NCI-H510A (cell line): ENCODE data around the gene GPC3.
"Not testable (repeated sequence)": the region's sequence is repeated elsewhere in the genome, so short reads cannot be mapped to it uniquely, and the experiment has no call there.

Experiments used
- DNase-seq: peaks from one replicate; lab custom pipeline; 2025; lab: John Stamatoyannopoulos, UW

GPC3 gene

DNA sequence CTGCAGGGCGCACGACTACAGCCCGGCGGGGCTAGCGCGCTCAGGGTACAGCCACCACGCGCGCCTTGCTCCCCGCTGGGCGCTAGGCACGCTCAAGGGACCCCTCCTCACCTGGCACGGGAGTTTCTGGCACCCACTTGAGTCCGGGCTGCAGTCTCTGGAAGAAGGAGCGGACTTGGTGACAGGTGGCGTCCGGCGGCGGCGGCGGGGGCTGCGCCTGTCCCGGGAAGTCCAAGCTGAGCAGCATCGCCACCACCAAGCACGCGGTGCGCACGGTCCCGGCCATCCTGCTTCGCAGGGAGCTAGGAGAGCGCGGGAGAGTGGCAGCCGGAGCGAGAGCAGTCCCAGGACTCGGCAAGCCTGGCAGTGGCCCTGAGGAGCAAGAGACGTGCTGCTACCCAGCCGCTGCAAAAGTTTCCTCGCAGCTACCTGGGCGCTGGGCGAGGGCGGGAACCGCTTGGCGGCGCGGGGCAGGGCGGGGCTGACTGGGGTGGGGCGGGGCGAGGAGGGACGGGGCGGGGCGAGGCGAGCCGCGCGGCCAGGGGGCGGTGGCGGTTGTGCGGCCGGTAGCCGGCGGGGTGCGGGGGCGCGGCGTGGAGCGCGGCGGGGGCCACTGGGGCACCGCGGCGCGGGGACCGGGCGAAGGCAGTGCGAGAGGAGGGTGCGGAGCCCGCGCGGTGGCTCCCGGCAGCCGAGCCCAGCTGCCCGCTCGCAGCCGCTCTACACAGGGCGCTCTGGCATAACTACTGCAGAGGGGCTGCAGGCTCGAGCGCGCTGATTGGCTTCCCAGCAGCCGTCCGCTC lies at the start of gene GPC3:
Gene GPC3, minus strand, starts transcription at position 431 of the 803 bp plus-strand sequence.
- DNase-seq = peak; percentile 42

DNA sequence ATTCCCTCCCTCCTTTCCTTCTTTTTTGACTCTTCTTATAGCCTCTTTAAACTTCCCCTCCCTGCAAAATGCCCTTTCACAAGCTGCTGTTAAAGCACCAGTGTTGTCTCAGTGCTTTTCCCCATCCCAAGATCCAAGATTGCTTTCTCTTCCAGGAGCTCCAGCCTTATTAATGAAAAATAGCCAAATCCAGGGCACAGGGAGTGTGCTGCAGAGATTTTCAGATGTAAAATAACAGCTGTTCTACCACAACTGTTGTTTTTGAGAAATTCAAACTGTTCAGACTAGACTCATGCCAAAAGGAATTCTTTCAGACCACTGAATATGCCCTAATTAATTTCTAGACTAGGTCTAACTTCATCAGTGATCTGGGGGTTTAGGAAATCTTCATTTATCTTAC lies 47.0 kb upstream of the GPC3 start:
- no peak for DNase-seq

DNA sequence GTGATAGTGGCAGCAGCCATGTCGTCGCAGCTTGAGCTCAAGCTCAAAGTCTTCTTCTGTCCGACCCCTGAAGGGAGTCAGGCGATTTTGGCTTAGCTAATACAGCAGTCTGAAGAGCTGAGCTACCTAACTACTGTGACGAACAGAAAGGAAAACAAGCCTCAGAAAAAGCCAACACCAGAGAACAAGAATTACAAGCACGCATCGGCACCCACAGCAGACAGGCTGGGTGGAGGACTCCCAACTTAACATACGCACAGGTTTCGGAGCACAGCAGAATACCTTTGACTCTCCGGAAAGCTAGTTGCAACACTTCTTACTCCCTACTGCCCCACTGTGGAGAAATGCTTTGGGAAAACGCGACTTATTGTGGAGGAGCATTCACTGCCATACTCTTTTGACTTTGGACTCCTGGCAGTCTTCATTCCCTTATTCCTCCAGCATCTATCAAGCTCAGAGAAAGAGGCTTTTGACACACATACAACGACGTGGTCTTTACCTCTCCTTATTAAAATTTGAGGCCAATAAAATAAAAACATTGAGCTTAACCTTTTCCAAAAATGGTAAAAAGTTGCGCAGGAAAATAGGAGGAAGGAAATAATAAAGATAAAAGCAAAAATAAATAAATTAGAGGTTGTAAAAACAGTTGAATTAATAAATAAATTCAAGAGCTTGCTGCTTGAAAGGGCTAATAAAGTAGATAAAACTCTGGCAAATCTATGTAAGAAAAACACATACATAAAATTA lies 41.3 kb upstream of the GPC3 start:
- peak; percentile 16 for DNase-seq

DNA sequence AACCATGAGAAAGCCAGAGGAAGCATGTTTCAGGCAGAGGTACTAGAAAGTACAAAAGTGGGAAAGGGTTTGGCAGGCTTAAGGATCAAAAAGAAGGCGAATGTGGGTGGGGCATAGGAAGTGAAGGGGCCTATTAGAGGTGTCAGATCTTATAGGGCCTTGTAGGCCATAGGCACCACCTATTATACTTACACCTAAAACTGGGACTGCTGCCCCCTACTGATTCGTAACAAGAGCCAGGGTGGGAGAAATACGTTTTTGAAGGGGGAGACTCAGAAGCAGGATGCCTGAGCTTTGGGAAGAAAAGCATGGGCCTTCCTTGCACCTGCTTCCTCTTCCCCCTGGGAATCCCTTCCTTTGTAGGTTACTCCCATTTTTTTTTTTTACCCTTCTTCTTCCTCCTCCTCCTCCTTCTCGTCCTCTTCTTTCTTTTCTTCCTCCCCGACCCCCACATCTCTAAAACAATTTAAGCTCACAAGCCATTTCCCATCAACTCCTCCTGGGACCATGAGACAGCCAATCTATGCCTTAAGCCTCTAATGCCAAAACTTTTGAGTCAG lies 40.7 kb upstream of the GPC3 start:
- DNase-seq = no peak

DNA sequence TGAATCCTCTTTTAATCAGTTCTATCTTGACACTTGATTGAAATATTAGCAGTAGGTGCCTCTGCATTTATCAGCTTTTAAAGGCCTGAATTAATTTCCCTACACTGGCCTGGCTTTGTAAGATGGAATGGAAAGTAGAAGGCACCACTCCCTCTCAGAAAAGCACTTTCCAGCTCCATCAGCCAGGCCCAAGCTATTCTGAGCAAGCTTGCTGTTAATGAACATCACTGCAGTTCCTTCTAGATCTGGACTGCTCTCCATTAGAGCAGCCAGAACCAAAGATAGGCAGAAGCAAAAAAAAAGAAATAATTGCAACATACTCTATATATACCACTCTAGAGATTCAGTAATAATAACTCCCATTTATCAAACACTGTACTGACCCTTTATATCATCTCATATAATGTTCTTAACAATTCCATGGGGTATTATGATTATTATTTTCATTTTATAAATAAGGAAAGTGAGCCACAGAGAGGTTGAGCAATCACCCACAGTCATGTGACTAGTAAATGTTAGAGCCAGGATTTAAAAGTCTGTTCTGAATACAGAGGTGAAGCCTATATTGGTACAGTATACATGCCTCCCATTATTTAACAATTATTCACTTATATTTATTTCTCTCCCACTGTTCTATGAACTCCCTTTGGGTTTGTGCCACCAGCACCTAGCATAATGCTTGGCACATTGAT lies 39.4 kb upstream of the GPC3 start:
- DNase-seq = no peak

DNA sequence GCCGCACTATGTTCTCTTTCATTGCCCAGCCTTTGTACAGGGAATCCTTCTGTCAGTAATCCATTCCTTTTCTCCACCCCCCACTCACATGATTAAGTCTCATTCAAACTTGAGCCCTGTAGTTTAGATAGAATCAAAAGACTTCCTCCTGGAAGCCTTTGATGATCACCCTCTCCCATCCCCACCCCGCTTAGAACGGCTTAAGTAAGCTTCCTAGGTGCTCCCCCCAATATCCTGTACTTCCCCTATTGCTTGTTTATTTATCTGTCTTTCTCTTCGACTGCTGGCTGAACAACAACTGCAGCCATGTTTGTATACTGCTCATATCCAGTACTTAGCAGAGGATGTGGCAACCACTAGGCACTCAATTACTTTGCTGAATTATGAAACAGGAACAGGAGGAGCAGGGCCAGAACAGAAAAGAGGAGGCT lies 38.5 kb upstream of the GPC3 start:
- no peak for DNase-seq

DNA sequence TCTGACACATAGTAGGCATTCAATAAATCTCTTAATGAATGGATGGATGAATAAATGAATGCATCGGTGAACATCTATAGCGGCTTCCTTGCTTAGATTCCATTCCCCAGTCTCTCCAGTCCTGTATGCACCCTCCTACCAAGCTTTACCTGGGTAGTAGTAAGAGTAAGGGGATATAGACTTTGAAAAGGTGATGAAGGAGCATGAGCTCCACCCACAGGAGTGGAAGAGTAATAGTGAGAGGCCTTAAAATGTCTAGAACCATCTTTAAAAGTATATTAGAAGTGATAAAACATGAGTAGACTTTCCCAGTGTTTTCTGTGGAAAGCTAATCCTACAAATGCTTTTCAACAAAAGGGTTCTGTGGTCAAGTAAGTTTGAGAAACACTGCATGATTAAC lies 35.5 kb upstream of the GPC3 start:
- peak; percentile 3 for DNase-seq

DNA sequence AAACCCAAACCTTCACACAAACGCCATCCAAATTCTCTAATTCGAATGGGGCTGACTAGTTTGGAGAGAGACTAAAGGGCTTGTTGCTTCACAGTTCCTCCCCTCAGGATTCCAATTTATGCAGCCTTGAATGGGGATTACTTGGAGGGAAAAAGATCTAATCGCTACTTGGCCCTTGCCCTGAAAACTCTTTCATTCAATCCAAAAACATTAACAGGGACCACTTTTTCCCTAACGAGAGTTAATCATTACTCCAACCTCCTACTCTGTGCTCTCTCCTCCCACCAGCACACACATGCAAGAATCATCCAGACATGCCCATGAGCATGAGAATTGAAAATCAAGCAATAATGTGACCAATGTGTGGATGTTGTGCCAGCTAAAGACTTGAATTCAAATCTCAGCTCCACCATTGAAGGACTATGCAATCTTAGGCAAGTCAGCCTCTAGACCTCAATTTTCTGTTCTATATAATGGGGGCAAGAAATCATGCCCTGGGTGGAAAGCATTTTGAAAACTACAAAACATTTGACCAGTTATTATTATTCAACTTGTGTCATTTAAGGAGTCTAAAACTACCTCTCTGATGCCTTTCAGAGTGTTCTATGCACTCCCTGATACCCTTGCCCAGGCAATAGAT lies 34.3 kb upstream of the GPC3 start:
- no peak for DNase-seq

DNA sequence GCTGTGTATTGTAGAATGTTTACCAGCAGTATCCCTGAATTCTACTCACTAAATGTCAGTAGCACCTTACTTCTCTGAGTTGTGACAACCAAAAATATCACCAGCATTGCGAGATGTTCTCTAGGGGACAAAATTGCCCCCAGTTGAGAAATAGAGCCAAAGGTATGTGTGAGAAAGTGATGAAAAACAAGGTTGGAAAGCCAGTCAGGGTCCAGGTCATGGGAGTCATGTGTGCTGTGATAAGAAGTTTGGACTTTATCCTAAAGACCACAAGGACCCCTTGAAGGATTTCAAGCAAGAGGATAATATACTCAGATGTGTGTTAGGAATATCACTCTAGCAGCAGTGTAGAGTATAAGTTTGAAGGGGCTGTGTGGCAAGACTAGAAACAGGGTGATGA lies 30.9 kb upstream of the GPC3 start:
- not testable (repeated sequence) for DNase-seq

DNA sequence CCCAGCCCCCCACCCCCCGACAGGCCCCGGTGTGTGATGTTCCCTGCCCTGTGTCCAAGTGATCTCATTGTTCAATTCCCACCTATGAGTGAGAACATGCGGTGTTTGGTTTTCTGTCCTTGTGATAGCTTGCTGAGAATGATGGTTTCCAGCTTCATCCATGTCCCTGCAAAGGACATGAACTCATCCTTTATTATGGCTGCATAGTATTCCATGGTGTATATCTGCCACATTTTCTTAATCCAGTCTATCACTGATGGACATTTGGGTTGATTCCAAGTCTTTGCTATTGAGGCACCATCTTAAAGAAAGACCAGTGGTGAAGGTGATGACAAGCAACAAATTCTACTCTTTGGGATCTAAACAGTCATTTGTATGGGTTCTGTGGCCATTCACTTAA lies 30.1 kb upstream of the GPC3 start:
- DNase-seq = not testable (repeated sequence)

DNA sequence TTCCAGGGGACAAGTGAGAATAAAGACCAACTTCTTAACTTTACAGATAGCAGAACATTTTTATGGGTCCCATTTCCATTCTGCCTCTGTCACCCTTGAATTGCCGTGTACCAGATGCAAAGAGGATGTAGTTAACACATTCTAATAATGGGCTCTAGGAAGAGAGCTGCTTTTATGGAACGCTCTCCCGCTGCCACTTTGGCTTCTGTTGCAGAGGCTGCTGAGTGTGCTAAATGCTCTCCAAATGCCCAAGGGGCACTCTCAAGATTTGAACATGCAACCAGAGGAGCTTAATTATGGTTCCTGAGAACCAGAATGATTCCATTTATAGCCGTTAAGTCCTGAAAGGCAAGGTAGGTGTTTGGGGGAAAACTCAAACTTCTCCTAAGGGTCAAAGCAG lies 28.1 kb upstream of the GPC3 start:
- no peak for DNase-seq

DNA sequence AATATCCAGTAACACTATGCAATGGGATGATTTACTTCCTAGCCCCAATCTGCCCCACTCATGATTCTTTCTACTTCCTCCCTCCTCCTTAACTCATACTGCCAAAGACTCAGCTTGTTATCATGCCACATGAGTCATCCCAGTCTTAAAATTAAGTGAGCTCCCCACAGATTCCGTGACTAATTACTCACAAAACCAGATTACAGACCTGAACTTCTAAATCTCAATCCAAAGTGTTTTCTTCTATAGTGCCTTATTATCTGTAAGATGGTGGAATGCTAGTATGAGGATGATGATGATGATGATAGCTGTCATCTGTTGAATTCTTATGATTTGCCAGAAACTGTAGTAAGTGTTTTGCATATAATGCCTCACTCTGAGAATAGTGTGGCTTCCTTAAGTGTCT lies 27.7 kb upstream of the GPC3 start:
- DNase-seq = no peak

DNA sequence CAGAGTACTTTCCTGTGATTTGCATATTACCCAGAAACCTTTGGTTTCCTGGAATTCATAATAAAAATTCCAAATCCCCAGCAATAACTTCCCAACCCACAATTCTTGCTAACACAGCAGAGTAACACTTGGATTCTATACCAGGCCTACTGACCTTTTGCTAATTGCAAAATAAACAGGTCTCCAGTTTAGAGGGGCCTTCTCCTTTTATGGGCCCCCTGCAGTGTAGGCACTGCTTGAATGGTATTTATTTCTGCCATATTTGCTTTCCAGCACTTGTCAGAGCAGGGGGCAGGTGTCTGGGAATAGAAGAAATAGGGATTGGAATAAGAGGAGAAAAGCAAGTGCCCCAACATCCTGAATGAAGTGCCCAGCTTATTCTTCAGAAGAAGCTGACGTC lies 25.3 kb upstream of the GPC3 start:
- no peak for DNase-seq

DNA sequence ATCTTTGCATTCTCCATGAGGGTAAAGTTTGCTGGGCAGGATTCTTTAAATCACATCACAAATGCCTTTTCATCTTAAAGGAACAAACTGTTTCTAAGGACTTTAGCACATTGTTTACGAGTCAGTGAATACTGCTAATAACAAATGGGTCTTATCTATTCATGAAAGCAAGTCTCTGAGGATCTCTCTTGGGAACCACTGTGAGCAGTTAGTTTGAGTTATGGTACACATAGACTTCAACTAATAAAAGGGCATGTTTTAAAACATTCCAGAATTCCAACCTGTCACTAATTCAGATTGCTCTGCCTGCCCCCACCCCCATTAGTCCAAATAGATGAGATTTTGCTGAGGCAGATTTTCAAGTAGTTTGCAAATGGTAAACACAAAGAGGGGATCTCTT lies 22.3 kb upstream of the GPC3 start:
- no peak for DNase-seq

DNA sequence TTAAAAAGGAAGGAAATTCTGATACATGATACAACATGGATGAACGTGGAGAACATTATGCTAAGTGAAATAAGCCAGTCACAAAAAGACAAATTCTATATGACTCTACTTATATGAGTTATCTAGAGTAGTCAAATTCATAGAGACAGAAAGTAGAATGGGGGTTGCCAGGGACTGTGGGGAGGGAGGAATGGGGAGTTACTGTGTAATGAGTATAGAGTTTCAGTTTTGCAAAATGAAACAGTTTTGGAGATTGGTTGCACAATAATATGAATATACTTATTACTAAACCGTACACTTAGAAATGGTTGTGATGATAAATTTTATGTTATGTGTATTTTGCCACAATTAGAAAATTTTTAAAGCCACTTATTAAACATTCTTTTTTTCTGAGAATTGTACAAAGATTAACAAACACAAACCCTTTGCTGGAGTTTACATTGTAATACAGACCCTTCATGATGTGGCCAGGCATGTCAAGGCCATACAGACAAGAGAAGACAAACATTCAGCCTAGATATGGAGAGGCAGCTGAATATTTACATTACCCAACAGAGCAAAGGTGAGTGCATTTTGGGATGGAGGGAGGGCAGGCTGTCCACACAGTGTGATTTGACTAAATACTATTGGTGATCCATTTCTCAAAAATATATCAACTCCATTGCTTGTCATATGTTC lies 21.2 kb upstream of the GPC3 start:
- peak; percentile 30 for DNase-seq

DNA sequence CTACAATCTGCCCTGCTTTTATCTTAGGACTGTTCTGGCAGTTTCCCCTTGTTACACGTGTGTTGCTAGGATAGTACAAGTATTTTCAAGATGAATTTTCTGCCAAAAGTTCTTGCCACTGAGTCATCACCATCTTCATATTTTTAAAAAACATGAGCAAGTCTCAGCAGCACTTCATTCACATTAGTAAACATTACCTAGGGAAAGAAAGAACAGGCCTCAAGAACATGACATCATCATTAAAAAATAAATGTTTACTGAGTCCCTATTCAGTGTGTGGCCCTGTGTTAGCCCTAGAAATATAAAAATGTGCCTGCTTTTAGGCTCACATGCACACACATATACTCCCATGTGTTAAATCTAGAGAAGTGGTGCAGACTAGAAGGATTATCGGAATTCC lies 18.7 kb upstream of the GPC3 start:
- no peak for DNase-seq

DNA sequence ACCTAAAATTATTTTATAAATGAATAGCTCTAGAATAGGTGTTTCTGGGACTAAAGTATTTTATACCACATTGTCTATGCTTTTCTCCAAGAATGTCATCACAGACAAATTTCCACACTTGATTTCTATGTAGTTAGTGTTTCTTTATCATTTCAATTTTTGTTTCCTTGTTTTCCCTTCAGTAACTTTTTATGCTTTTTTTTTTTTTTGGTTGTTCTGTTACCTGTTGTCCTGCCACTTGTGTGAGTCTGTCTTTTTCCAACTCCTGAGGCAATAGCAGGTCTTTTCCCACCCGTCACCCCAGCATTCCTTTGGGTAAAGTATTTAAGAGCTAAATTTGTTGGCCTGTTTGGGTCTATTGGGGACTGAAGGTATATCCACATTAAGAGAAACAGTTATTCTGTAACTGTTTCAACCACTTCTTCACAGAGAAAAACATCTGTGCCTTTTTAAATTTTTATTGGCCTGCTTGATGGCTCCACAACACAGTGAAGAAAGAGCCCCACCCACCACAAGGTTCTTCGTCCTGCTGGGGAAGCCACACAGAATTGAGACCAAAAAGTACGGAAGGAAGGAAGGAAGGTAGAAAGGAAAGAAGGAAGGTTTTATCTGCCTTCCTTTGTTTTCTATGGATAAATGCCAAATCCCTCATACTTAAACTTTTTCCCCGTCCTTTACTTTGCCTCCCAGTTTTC lies 17.7 kb upstream of the GPC3 start:
- DNase-seq = no peak

DNA sequence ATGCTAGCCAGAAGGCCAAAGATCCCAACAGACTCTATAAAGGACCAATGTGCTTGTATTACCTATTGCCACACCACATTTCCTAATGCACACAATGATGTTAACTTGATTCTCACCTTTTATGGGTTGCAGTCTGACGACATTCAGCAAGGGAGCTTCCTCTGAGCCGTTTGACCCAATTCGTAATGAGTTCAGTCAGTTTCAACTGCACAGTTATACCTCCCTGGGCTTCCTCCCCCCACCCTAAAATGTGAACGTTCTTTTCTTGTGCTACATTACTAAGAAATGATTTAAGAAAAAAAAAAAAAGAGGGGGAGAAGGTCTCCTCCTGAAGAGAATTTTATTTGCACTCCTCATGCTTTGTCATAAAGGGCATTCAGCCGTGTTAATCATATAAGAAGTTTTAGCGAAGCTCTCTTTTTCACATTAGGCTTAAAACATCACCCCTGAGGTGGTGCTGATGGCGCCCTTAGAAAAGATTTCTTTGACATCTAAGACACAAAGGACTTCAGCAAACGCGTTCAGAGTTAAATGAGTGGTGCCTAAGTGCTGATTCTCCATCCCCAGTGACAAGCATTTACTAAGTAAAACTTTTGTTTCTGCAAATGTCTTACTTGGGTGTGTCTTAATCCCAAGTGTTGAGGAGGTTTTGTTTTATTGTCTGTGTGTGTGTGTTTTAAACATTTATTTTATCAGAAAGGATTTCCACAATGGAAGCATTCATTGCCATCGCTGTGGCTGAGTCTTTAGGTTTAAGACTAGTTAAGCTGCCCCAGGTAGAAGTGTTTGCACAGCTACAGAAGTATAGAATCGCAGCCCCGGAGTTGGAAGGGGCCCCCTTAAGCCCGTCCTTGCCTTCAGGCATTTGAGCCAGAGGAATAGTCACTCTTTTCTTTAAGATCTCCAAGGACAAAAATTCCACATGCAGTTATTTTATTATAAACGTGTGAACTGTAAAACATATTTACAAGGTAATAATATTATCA lies 15.2 kb upstream of the GPC3 start:
- DNase-seq = no peak

DNA sequence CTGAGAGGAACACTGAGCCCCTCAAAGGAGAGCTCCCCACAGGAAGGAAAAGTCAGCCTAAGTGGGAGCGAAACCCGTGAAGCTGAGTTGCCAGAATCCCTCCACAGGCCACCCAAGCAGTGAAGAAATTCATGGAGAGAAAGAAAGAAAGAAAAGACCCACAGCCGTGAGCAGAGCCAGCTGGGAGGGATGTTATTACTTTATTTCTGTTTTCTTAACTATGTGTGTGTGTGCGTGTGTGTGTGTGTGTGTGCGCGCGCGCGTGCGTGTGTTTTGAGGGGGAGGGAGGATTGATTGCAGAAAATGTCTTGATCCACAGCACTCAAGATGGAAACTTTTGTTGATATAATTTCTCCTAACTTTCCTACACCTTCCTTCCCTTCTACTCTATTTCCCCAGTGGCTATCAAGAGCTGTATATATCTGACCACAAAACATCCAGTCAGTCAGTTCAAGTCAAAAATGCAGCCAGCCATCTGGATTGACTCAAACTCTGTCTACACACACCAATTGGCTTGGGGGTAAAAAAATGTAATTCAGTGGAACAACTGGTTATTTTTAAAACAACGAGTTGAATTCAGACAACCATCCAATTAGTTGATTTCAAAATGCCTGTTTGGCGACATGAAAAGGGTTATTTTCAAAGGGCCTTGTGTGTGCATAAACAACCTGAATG lies 13.8 kb upstream of the GPC3 start:
- no peak for DNase-seq
